SK-N-MC (cell line): ENCODE measurements around the gene ACTN1.

Source experiments
- EZH2 ChIP-seq: fragments of 200-600 bp; sonication (generic); IDR thresholded peaks from one replicate; pipeline ENCODE4 v1.6.1; 2017; ENCODE audit warnings: antibody characterized with exemption
- FOXP2 ChIP-seq: optimal IDR thresholded peaks from 2 replicates; pipeline ENCODE3; 2011; ENCODE audit warnings: mild to moderate bottlenecking, moderate library complexity; ENCODE audit not compliant: insufficient read depth; ENCODE audit errors: extremely low read length, control extremely low read depth
- POLR2AphosphoS5 ChIP-seq: IDR thresholded peaks from 2 replicates; pipeline ENCODE4 v1.6.1; 2012; ENCODE audit warnings: mild to moderate bottlenecking, low read depth, low read length, borderline replicate concordance

DNA sequence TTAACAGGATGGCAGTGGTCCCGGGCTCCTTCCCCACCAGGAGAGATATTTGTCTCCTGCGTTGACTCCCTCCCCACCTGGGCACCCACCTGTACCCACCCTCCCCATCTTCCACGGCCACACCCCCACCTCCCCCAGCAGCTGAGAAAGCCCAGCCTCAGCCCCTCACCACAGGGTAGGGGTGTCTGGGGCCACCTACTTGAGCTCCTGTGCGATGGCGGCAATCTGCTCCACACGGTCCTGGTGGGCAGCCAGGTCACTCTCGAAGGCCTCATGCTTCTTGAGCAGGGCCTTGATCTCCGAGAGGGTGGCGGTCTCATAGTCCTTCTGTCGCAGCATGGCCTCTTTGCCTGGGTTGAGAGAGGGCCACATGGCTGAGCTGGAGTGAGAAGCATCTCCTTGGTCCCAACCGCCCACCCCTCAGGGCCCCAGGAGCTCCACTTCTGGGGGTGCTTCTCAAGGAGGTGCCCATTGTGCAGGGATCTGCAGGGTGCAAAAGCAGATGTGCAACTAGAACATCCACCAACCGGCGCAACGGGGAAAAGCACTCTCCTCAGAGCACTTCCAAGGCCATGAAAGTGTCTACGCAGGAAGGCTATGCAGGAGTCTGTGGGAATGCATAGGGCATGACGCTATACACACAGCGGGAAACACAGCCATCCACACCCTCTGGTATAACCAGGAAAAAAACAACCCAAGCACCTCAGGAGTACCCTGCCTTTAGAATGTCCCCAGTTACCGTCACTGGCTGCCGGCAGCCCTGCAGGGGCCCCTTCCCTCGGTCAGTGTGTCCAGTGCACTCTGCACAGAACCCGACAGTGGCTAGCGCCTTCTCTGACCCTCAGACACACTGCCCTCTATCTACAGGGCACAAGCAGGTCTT is 93.6 kb downstream of the ACTN1 start:
- TF ChIP-seq EZH2 (no peak), FOXP2 (no peak), POLR2AphosphoS5 (no peak)
